ENCODE measurements around the gene CETN1.

- TF ChIP-seq ZNF785 (tag by site-specific recombination; IDR thresholded peaks at IDR 0.05) (no peak), CTCF (tag by site-specific recombination; IDR thresholded peaks at IDR 0.05) (no peak), ZNF214 (tag by site-specific recombination; IDR thresholded peaks at IDR 0.05; ENCODE audit: borderline replicate concordance) (no peak), HOXA7 (CRISPR knock-in tag; IDR thresholded peaks at IDR 0.05; ENCODE audit: borderline replicate concordance) (no peak), ZNF585B (tag by site-specific recombination; IDR thresholded peaks at IDR 0.05) (no peak)
These were observed 30.2 kb upstream of the CETN1 start for GRCh38 chr18:549967-550366.
